ENCODE measurements around the gene TPM1. TPM values are rescaled to one million over a fixed set of nuclear protein-coding genes. Genes with fewer than 3 reads are reported as not detected.

TPM1 gene
- total RNA-seq, 1 experiment from 2014 or later, result 421 TPM

DNA sequence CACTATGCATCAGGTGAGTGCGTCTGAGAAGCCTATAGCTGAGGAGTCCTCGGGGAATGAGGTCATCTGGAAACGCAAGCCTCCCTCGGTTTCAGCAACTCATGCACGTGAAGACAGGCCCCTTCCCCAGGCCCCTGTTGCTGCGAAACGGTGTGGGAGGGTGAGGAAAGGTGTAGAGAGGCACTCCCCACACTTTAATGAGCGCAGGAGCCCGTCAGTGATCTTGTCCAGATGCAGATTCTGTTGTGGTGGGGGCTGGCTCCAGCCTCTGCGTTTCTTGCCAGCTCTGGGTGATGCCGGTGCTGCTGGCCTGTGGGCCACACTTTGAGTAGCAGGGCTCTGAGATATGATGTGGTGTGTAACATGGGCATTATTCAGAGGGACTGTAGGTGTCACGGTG lies 40.5 kb downstream of the TPM1 start:
- ChIA-PET POLR2A (no interaction called here), CTCF (interaction anchor here (0.7 to 2.6 kb wide), 2 partner anchors 9 to 35 kb away, joined by 3 to 12 read pairs; no protein-coding TSS in a partner anchor)
- Mint-ChIP-seq H3K9me3 (no peaks in the 10 kb centered on the region), H3K27me3 (ENCODE audit: low read depth) (no peaks in the 10 kb centered on the region; the same call in 1 of the 2 replicates), H3K4me1 (peaks cover 72% of the 10 kb centered on the region), H3K36me3 (no peaks in the 10 kb centered on the region), H3K27ac (peak overlapping the region; percentile 48), H3K4me3 (no peak overlapping the region)
- peak; percentile 28 for ATAC-seq
- no peak for DNase-seq (ENCODE audit: low spot score)
- TF ChIP-seq ZNF671 (CRISPR knock-in tag; IDR thresholded peaks at IDR 0.05), result no peak
- TF ChIP-seq ZNF219 (CRISPR knock-in tag; IDR thresholded peaks at IDR 0.05; ENCODE audit: borderline replicate concordance), result no peak
- TF ChIP-seq NR1H2 (CRISPR knock-in tag; IDR thresholded peaks at IDR 0.05), result no peak
- no peak for TF ChIP-seq ELF4 (CRISPR knock-in tag; IDR thresholded peaks at IDR 0.05; ENCODE audit: low read depth)
- TF ChIP-seq, protein P1, sequence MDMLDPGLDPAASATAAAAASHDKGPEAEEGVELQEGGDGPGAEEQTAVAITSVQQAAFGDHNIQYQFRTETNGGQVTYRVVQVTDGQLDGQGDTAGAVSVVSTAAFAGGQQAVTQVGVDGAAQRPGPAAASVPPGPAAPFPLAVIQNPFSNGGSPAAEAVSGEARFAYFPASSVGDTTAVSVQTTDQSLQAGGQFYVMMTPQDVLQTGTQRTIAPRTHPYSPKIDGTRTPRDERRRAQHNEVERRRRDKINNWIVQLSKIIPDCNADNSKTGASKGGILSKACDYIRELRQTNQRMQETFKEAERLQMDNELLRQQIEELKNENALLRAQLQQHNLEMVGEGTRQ (CRISPR knock-in tag; IDR thresholded peaks at IDR 0.05), result no peak
- no peak for TF ChIP-seq MXD4 (CRISPR knock-in tag; IDR thresholded peaks at IDR 0.05; ENCODE audit: borderline replicate concordance)
- no peak for TF ChIP-seq ATF2 (CRISPR knock-in tag; IDR thresholded peaks at IDR 0.05; ENCODE audit: borderline replicate concordance, low read depth)
- no peak for TF ChIP-seq RORB (CRISPR knock-in tag; IDR thresholded peaks at IDR 0.05)

DNA sequence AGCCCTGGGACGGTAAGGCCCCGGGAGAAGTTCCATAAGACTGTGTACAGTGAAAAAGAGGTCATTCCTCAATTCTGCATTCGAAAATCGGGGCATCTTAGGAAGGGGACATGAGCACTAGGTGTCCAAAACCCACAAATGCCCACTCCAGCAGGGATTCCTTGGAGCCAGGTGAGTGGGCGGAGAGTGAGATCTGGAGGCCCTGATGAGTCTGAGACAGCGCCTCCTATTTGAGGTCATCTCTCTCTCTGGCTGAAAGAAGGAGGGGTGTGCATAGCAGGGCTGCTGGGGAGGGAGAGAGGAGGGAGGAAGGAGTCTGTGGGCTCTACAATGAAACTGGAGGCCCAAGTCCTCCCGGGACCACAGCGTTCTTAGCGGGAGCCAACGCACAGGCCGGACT lies 41.0 kb downstream of the TPM1 start:
- TF ChIP-seq ZSCAN18 (CRISPR knock-in tag; IDR thresholded peaks at IDR 0.05) (no peak), NR1H2 (CRISPR knock-in tag; IDR thresholded peaks at IDR 0.05) (no peak), AFF4 (CRISPR knock-in tag; IDR thresholded peaks at IDR 0.05; ENCODE audit: borderline replicate concordance) (no peak), GRHL2 (CRISPR knock-in tag; IDR thresholded peaks at IDR 0.05; ENCODE audit: insufficient replicate concordance, severe bottlenecking) (no peak), RORB (CRISPR knock-in tag; IDR thresholded peaks at IDR 0.05) (no peak), ELF4 (CRISPR knock-in tag; IDR thresholded peaks at IDR 0.05; ENCODE audit: low read depth) (no peak), E2F5 (CRISPR knock-in tag; IDR thresholded peaks at IDR 0.05) (no peak), CREM (CRISPR knock-in tag; IDR thresholded peaks at IDR 0.05) (no peak)
- H3K27ac Mint-ChIP-seq, result peak overlapping the region; percentile 48; the same call in 1 of the 2 replicates
- ChIA-PET CTCF (interaction anchor here (0.7 to 2.6 kb wide), 2 partner anchors 9 to 35 kb away, joined by 3 to 12 read pairs; no protein-coding TSS in a partner anchor), POLR2A (no interaction called here)
- no peaks in the 10 kb centered on the region; the same call in 1 of the 2 replicates for H3K27me3 Mint-ChIP-seq (ENCODE audit: low read depth)
- peaks cover 70% of the 10 kb centered on the region for H3K4me1 Mint-ChIP-seq
- no peaks in the 10 kb centered on the region for H3K36me3 Mint-ChIP-seq
- no peaks in the 10 kb centered on the region for H3K9me3 Mint-ChIP-seq
- DNase-seq (ENCODE audit: low spot score), result no peak
- H3K4me3 Mint-ChIP-seq, result no peak overlapping the region
- ATAC-seq, result peak; percentile 41
